Neuronal stem cell (in vitro differentiated cells): ENCODE data around the gene MELTF.

Source experiments
- DNase-seq: peaks from one replicate; pipeline ENCODE4 v3.0.0-alpha.2; 2013; ENCODE audit warnings: low spot score
- H2AFZ ChIP-seq: one replicate; pipeline ENCODE4 v1.6.1; 2013; ENCODE audit warnings: mild to moderate bottlenecking, low read length, inconsistent platforms
- H2AK5ac ChIP-seq: 2 replicates; pipeline ENCODE4 v1.6.1; 2013; ENCODE audit warnings: low read depth, mild to moderate bottlenecking, inconsistent platforms, low read length, moderate library complexity, mixed read lengths
- H2BK120ac ChIP-seq: 2 replicates; pipeline ENCODE4 v1.6.1; 2013; ENCODE audit warnings: low read depth, mild to moderate bottlenecking, inconsistent platforms, low read length, moderate library complexity, mixed read lengths
- H2BK12ac ChIP-seq: one replicate; pipeline ENCODE4 v1.6.1; 2013; ENCODE audit warnings: low read length, inconsistent platforms
- H2BK15ac ChIP-seq: 2 replicates; pipeline ENCODE4 v1.6.1; 2013; ENCODE audit warnings: mild to moderate bottlenecking, low read length, inconsistent platforms, mixed read lengths
- H2BK5ac ChIP-seq: one replicate; pipeline ENCODE4 v1.6.1; 2013; ENCODE audit warnings: inconsistent platforms, mild to moderate bottlenecking, low read length, moderate library complexity
- H3K14ac ChIP-seq: one replicate; pipeline ENCODE4 v1.6.1; 2013; ENCODE audit warnings: low read length, inconsistent platforms
- H3K18ac ChIP-seq: 2 replicates; pipeline ENCODE4 v1.6.1; 2013; ENCODE audit warnings: low read length, inconsistent platforms
- H3K23ac ChIP-seq: 2 replicates; pipeline ENCODE4 v1.6.1; 2013; ENCODE audit warnings: low read depth, mild to moderate bottlenecking, mixed read lengths, low read length, inconsistent platforms; ENCODE audit not compliant: poor library complexity
- H3K27ac ChIP-seq: replicated peaks from 3 replicates; pipeline ENCODE4 v1.5.1; 2013; ENCODE audit warnings: low read length, inconsistent platforms
- H3K27me3 ChIP-seq, 3 experiments: 2 replicates each; pipeline ENCODE4 v1.6.1; 2013; ENCODE audit warnings: low read length in 3 of 3, mild to moderate bottlenecking in 2 of 3, inconsistent platforms in 1 of 3, low read depth in 1 of 3, mixed read lengths in 1 of 3, moderate library complexity in 1 of 3; ENCODE audit not compliant: control insufficient read depth in 3 of 3, insufficient read depth in 3 of 3
- H3K36me3 ChIP-seq, 2 donors: replicated peaks in 1 of 2; 2 replicates each; pipeline ENCODE4 v1.6.1; 2013; ENCODE audit warnings: low read length in 2 of 2; ENCODE audit not compliant: control insufficient read depth in 2 of 2, insufficient read depth in 2 of 2
- H3K4ac ChIP-seq: 2 replicates; pipeline ENCODE4 v1.6.1; 2013; ENCODE audit warnings: inconsistent platforms, mild to moderate bottlenecking, low read length, moderate library complexity
- H3K4me1 ChIP-seq, 2 donors: 1 replicate in 1 of 2; 2 replicates in 1 of 2; pipeline ENCODE4 v1.6.1; 2013; ENCODE audit warnings: low read length in 2 of 2, low read depth in 1 of 2; ENCODE audit not compliant: control insufficient read depth in 2 of 2, insufficient read depth in 1 of 2
- H3K4me2 ChIP-seq: one replicate; pipeline ENCODE4 v1.6.1; 2013; ENCODE audit warnings: mild to moderate bottlenecking, low read length, inconsistent platforms; ENCODE audit not compliant: insufficient read depth, poor library complexity, severe bottlenecking
- H3K4me3 ChIP-seq, 2 donors: 2 replicates each; pipeline ENCODE4 v1.5.1; 2013; ENCODE audit warnings: low read length in 2 of 2, mild to moderate bottlenecking in 2 of 2, inconsistent platforms in 1 of 2, moderate library complexity in 1 of 2
- H3K79me1 ChIP-seq: one replicate; pipeline ENCODE4 v1.6.1; 2013; ENCODE audit warnings: low read depth, mild to moderate bottlenecking, inconsistent platforms, low read length, moderate library complexity
- H3K9ac ChIP-seq: one replicate; pipeline ENCODE4 v1.6.1; 2013; ENCODE audit warnings: mild to moderate bottlenecking, low read depth, low read length, inconsistent platforms; ENCODE audit not compliant: poor library complexity
- H3K9me3 ChIP-seq, 2 donors: replicated peaks in 1 of 2; 2 replicates each; pipeline versions ENCODE3 to v1.6.1; 2013; ENCODE audit warnings: low read length in 2 of 2, mild to moderate bottlenecking in 2 of 2, inconsistent platforms in 1 of 2, low read depth in 1 of 2, mixed read lengths in 1 of 2, moderate library complexity in 1 of 2; ENCODE audit not compliant: control insufficient read depth in 2 of 2, insufficient read depth in 1 of 2
- H4K8ac ChIP-seq: one replicate; pipeline ENCODE4 v1.6.1; 2013; ENCODE audit warnings: low read depth, mild to moderate bottlenecking, inconsistent platforms, low read length, moderate library complexity
- H4K91ac ChIP-seq: one replicate; pipeline ENCODE4 v1.6.1; 2013; ENCODE audit warnings: low read length, low read depth, mild to moderate bottlenecking, inconsistent platforms; ENCODE audit not compliant: poor library complexity
- WGBS, 2 donors: extraction: QIAGEN DNeasy Blood & Tissue Kit; methylation state at CpG; one replicate each; pipeline ENCODE4 v1.1.7; 2013; ENCODE audit warnings: missing lambda C conversion rate in 2 of 2, mixed read lengths in 1 of 2; ENCODE audit not compliant: insufficient read length in 2 of 2, insufficient replicate concordance in 1 of 2; ENCODE audit errors: extremely low coverage in 2 of 2; 5-methylcytosine and 5-hydroxymethylcytosine counted together

MELTF gene

GRCh38 chr3:197002701-197003454, 26.7 kb downstream of the MELTF start:
- Histone ChIP-seq H3K4ac (no peak overlapping the region), H4K8ac (peak overlapping the region; percentile 84), H2BK12ac (no peak overlapping the region), H3K4me1 (peaks cover 0 to 5% of the 10 kb centered on the region in 2 donors), H2BK15ac (peak overlapping the region; percentile 80), H3K9me3 (peaks cover 0 to 15% of the 10 kb centered on the region in 2 donors), H3K14ac (no peak overlapping the region), H2BK120ac (peak overlapping the region; percentile 93), H3K27me3 (peaks cover 0 to 5% (median 5%) of the 10 kb centered on the region in 3 experiments), H2BK5ac (peak overlapping the region; percentile 46), H2AK5ac (peak overlapping the region; percentile 95), H3K79me1 (no peaks in the 10 kb centered on the region), H4K91ac (no peak overlapping the region), H3K27ac (no peak overlapping the region), H2AFZ (peak overlapping the region; percentile 82), H3K36me3 (peaks cover 0 to 1% of the 10 kb centered on the region in 2 donors), H3K9ac (peak overlapping the region; percentile 72), H3K4me2 (peak overlapping the region; percentile 65), H3K18ac (peak overlapping the region; percentile 96), H3K23ac (peak overlapping the region; percentile 48), H3K4me3 (peak overlapping the region; percentile 35 to 79)
- DNase-seq = peak; percentile 63
- no CpG with 5 or more reads among the region's 113 CpGs for WGBS, 2 donors

GRCh38 chr3:197001972-197002700, 27.5 kb downstream of the MELTF start:
- peak overlapping the region; percentile 80 for H2BK15ac ChIP-seq
- H3K18ac ChIP-seq = peak overlapping the region; percentile 96
- H4K8ac ChIP-seq = peak overlapping the region; percentile 84
- H4K91ac ChIP-seq = no peak overlapping the region
- peaks cover 0 to 5% of the 10 kb centered on the region in 2 donors for H3K4me1 ChIP-seq
- H2BK5ac ChIP-seq = peak overlapping the region; percentile 46
- H2AK5ac ChIP-seq = peak overlapping the region; percentile 95
- H3K23ac ChIP-seq = peak overlapping the region; percentile 48
- H3K9me3 ChIP-seq = peaks cover 0 to 15% of the 10 kb centered on the region in 2 donors
- H2AFZ ChIP-seq = peak overlapping the region; percentile 82
- peak overlapping the region in 1 of 2 donors; percentile 49 for H3K4me3 ChIP-seq
- peak overlapping the region; percentile 93 for H2BK120ac ChIP-seq
- H3K79me1 ChIP-seq = no peaks in the 10 kb centered on the region
- DNase-seq = no peak
- H3K4ac ChIP-seq = no peak overlapping the region
- no peak overlapping the region for H2BK12ac ChIP-seq
- no peak overlapping the region for H3K27ac ChIP-seq
- no peak overlapping the region for H3K14ac ChIP-seq
- H3K36me3 ChIP-seq = peaks cover 0 to 1% of the 10 kb centered on the region in 2 donors
- peaks cover 0 to 5% (median 5%) of the 10 kb centered on the region in 3 experiments for H3K27me3 ChIP-seq
- peak overlapping the region; percentile 65 for H3K4me2 ChIP-seq
- no CpG with 5 or more reads among the region's 55 CpGs for WGBS, 2 donors
- H3K9ac ChIP-seq = peak overlapping the region; percentile 63

GRCh38 chr3:197001106-197001971, 28.3 kb downstream of the MELTF start:
- H2AK5ac ChIP-seq = peak overlapping the region; percentile 95
- H3K79me1 ChIP-seq = no peaks in the 10 kb centered on the region
- no peak overlapping the region for H3K14ac ChIP-seq
- no CpG with 5 or more reads among the region's 20 CpGs for WGBS, 2 donors
- peaks cover 0 to 15% of the 10 kb centered on the region in 2 donors for H3K9me3 ChIP-seq
- H3K4me2 ChIP-seq = no peak overlapping the region
- peak overlapping the region; percentile 6 for H3K9ac ChIP-seq
- peaks cover 0 to 1% of the 10 kb centered on the region in 2 donors for H3K36me3 ChIP-seq
- DNase-seq = no peak
- H4K8ac ChIP-seq = peak overlapping the region; percentile 3
- peak overlapping the region; percentile 80 for H2BK15ac ChIP-seq
- no peak overlapping the region for H3K4me3 ChIP-seq
- H2BK12ac ChIP-seq = no peak overlapping the region
- peak overlapping the region; percentile 62 for H3K18ac ChIP-seq
- H2BK5ac ChIP-seq = no peak overlapping the region
- peak overlapping the region; percentile 82 for H2AFZ ChIP-seq
- H3K23ac ChIP-seq = no peak overlapping the region
- peak overlapping the region; percentile 12 for H4K91ac ChIP-seq
- peaks cover 0 to 5% of the 10 kb centered on the region in 2 donors for H3K4me1 ChIP-seq
- H3K4ac ChIP-seq = no peak overlapping the region
- H2BK120ac ChIP-seq = peak overlapping the region; percentile 0
- H3K27me3 ChIP-seq = peaks cover 0 to 9% (median 5%) of the 10 kb centered on the region in 3 experiments
- H3K27ac ChIP-seq = no peak overlapping the region
